CD4-positive, alpha-beta T cell treated with Interleukin-4 for 4 hours (primary cell): ENCODE results near the gene B3GNT9.

Experiments
- DNase-seq: peaks from one replicate; pipeline ENCODE4 v3.0.0-alpha.2; 2020

Gene B3GNT9

DNA sequence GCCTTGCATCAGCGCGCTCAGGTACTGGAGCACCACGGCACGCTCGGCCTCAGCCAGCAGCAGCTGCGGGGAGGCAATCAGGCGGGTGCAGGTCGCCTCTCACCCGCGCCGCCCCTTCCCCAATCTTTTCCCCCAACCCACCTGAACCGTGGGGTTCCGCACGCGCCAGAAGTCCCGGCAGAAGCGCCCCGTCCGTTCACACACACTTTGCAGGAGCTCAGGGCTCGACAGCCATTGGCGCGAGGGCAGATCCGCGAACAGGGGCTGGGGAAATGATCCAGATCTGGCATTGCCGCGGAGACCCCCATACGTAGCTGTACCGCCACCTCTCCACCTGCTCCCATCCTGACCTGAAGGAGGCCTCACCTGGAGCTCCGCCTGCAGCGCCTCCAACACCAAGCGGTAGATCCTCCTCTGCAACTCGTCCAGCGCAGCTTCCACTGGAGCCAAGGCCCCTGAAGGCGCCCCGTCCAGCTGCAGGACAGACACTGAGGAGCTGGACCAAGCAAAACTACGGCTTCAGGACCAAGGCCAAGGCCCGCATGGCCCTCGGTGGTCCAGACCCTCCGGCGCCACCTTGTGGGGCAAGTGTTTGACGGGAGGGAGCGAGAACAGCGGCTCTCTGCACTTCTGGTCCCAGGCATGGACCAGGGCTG is 34.3 kb upstream of the B3GNT9 start:
- DNase-seq, result peak; percentile 72

DNA sequence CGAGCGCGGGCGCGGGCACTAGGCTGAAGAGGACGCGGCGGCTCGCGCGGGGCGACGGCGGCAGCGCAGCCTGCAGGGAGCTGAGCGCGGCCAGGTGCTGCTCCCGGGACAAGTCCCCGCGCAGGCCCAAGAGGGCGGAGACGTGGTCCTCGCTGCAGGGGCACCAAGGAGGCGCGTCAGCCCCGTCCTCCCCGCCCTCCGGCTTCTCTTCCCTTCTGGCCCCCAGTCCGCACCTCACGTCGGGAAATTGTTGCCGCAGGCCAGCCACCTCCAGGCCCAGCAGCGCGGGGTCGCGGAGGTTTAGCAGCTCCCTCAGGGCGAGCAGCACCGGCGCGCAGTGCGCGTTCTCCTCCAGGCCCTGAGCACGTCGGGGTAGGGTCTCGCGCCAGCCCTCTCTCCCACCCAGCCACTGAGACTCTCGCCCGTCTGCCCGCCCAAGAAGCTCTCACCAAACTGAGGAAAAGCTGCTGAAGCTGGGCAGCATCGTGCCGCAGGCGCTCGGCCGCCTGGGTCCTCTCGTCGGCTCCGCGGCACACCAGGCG is 33.7 kb upstream of the B3GNT9 start:
- DNase-seq, result no peak

DNA sequence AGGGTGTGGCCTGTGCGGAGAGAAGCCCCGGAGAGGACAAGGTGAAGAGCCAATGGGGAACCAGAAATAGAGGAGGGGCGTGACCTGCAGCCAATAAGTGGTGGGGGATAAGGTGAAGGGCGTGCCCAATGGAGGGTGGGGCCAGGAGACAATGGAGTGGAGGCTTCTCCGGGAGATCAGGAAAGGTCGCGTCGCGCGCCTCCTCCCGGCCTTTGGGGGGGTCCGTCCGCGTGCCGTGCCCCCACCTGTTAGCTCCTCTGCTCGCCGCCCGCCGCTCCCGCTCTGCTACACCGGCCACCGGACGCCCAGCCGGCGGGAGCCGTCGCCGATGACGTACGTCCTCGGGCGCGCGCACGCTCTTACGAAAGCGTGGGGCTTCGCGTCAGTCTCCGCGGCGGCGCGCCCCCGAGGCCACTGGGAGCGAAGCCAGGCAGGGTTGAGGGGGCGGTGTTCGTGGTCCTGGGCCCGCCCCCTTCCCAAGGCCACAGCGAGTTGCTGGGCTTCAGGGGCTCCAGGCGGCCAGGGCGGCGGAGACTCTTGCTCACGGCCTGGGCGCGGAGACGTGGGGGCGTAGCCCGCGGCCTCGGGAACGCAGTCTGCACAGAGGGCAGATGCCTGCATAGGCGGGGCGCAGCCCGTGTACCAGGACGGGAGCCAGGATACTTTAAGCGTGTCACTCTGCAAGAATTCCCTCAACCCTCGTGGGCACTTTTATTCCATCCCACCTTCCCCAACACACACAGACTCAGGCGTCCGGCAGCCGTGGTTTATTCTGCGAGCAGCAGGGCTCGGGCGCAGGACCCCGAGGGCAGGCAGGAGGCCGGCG is 33.0 kb upstream of the B3GNT9 start, which contains the start of gene MATCAP1:
TSS of gene MATCAP1 (minus strand) at position 337 of the 826 bp plus-strand sequence. CDS start 3,353 bp downstream, outside the sequence.
- DNase-seq, result peak; percentile 97

DNA sequence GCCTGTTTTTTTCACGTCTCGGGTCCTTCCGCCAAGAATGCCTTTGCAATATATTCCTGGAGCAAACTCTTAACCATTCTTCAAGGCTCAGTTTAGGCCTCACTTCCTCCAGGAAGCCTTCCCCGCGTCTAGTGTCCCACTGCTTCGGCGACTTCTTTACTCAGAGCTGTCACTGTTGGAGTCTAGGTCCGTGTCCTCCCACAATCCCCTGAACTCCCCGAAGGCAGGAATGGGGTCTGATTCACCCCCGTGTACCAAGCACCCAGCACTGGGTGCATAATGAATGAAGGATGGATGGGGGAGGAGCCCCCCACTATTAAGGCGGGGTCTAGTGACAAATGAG is 32.5 kb upstream of the B3GNT9 start:
- no peak for DNase-seq

DNA sequence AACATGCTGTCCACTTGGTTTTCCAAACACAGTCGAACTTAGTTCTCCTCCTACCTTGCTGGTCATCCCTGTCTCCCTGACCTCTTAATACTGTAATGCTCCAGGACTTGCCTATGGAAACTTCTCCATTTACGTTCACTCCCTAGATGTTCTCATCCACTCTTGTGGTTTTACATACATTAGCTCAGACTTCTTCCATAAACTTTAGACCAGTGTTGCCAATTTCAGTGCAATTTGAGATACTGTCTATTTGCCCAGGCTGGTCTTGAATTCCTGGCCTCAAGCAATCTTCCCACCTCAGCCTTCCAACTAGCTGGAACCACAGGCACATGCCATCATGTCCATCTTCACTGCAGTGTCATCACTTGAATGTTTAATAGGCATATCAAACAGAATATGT is 31.5 kb upstream of the B3GNT9 start:
- no peak for DNase-seq

DNA sequence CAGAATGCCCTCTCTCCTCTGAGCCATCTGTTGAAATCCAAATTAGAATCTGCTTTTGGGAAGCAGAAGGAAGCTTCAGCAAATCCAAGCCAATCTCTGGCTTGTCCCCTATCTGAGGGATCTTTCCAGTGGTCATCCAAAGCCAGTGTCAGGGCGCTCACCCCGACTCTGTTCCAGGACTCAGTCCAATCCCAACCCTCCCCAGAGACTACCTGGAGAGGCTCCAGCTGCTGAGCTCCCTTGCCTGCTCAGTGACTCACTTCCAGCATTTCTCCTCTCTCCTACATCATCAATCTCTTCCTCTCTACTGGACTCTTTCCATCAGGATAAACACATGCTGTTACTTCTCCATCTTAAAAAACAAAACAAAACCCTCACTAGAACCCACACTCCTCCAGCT is 30.5 kb upstream of the B3GNT9 start:
- DNase-seq, result no peak

DNA sequence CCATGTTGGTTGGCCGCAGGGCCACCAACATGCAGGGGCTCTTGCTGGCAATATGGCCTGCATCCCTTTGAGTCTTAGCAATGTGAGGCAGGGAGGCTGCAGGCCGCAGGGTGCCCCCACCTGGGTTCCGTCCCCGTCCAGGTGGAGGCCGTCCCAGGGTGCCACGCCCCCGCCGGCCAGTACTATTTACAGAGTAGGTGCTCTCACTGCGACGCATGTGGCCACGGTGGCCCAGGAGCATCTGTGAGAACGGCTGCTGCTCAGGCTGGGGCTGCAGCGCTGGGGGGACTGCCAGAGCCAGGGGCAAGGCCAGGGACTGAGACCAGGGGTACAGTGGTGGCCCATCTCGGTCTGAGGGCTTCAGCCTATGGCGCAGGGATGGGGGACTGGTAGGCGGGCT is 29.4 kb upstream of the B3GNT9 start:
- DNase-seq, result no peak

DNA sequence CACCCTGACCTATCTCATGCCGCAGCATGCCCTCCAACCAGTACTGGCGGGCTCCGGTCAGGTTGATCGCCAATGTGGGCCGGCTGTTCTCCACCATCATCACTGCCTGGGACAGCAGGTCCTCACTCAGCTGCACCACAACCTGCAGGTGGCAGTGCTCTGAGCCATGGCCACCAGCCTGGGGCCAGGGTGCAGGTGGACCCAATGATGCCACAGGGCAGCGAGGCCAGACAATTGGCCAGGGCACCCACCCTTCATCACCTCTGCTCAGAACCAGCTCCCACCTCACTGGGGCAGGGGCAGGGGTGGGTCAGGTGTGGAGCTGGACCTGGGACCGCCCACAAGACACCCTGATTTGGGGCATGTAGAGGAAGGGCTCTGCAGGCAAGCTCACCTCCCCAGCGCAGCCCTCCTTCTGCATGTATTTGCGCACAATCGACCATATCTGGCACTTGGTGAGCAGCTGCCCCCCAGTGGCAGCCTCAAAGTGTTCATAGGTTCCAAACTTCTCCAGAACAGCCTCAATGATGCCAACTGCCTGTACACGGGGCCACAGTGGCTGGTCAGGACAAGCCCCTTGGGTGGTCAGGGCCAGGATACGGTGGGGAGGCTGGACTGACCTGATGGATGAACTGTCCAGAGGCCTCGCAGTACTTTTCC is 28.8 kb upstream of the B3GNT9 start:
- no peak for DNase-seq

DNA sequence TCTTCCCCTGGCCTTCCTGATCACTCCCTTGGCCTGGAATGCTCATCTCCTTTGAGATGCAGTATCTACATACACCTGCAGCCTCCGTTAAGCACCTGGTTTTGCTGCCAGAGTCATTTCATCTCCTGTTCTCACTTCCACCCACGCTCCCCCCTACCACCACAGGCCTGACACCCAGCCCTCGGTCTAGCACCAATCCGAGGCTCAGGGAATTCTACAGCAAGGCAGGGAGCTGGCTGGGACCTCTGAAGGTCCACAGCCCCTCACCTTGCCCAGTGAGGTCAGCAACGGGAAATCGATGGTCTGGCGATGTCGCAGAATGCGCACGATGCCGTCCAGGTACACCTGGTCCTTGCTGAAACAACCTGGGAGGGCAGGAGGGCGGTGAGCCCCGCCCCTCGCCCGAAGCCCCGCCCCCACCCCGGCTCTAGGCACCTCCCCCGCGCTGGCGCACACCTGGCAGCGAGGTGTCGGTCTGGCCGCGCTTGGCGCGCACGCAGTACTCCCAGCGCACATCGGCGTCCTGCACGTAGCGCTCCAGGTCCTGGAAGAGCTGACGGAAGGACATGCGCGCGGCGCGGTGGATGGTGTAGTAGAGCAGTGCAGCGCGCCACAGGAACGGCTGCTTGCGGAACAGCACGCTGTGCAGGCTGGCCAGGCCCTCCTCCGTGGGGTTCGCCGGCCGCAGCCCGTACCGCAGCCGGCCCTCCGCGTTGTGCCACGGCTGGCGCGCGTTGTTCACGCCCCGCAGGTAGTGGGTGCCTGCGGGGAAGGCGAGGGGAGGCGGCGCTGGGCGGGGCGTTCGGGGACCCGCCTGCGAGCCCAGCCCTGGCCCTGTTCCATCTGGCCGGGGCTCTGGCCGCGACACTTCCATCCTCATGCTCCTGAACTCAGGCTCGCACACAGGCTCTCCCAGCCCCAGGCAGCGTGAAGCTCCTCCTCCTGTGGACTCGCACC is 27.2 kb upstream of the B3GNT9 start:
- DNase-seq, result peak; percentile 66

DNA sequence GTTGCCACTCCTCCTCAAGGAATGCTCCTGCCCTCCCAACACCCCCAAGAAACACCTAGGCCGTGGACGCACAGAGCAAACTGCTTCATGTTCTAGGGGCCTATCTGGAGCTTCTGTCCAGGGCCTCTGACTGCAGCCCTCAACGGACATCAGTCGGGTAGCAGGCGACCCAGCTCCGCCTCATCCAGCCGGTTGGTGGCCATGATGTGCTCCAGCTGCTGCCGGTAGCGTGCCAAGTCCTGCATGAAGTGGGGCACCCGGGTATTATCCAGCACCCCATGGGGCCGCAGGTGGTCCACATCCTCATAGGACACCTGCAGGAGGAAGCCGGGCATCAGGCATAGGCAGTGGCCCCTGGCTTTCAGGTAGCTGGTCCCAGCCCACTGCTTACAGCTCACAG is 25.9 kb upstream of the B3GNT9 start:
- DNase-seq, result no peak

DNA sequence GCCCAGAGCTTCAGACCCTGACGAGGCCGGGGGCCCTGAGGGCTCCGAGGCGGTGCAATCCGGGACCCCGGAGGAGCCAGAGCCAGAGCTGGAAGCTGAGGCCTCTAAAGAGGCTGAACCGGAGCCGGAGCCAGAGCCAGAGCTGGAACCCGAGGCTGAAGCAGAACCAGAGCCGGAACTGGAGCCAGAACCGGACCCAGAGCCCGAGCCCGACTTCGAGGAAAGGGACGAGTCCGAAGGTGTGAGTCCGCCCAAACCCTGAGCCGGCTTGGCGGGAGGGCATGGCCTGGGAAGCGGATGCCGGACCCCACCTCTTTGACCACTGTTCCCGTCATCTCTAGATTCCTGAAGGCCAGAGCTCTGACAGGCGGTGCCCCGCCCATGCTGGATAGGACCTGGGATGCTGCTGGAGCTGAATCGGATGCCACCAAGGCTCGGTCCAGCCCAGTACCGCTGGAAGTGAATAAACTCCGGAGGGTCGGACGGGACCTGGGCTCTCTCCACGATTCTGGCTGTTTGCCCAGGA is 24.0 kb upstream of the B3GNT9 start:
- DNase-seq, result no peak

DNA sequence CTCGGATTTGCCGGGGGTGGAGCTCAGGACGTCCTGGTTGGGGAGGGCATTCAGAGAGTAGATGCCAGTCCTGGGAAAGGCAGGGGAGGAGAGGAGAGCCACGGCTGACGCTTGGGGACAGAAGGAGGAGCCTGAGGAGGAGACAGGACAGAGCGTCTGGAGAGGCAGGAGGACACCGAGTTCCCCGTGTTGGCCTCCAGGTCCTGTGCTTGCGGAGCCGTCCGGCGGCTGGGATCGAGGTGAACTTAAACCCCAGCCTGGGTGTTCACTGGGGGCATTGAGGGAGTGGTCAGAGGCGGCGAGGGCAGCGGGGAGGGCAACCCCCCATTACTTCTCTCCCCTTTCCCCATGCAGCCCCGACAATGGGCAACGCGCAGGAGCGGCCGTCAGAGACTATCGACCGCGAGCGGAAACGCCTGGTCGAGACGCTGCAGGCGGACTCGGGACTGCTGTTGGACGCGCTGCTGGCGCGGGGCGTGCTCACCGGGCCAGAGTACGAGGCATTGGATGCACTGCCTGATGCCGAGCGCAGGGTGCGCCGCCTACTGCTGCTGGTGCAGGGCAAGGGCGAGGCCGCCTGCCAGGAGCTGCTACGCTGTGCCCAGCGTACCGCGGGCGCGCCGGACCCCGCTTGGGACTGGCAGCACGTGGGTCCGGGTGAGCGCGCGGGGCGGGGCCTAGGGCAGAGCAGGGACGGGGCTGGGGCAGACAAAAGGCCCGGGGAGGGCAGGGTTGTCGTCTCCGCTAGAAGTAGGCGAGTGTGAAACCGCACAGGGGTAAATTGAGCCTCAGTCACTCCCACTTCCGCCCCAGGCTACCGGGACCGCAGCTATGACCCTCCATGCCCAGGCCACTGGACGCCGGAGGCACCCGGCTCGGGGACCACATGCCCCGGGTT is 23.3 kb upstream of the B3GNT9 start:
- peak; percentile 67 for DNase-seq

DNA sequence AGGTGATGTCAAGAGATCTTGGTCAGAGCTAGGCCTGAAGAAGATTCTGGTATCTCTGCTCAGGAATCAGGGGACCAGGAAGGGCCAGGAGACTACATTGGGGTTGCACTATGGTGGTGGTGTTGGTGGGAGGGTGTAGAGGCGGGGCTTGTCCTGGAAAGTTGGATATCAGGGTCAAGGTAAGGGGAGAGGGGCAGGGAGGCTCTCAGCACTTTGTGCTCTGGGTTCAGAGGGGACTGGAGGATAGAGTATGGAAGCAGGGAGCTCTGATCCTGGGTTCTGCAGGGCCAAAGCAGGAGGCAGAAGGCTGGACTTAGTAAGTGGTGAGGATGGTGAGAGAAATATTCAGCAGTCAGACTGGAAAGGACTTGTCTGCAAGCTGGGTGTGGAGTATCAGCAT is 22.5 kb upstream of the B3GNT9 start:
- no peak for DNase-seq

DNA sequence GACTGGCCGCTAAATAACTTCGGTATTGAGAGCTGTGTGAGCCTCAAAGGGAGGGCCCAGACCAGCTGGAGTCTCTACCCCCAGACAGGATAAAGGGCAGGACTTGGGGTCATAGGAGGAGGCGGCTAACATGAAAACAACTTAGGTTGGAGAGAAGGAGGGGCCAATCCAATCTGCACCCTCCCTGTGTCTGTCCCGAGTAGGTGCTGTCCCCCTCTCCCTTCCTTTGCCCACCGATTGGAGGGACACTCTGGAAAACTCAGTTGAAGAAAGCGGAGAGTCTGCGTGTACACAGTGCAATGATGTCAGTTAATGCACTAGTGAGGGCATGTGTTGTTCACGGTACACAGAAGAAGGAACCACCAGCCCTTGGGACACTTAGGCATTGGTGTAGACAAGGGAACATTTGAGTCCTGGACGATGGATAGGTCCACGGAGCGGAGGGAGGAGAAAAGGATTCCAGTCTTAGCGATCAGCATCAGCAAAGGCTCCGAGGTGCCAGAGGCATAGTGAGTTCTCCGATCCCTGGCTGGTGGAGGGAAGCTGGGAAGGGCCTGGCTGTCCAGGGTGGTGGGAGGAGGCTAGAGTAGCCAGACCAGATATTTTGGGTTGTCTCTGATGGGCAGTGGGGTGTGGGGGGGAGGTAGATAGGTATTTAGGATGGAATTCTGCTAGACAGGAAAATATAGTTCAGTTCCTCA is 20.3 kb upstream of the B3GNT9 start:
- DNase-seq, result no peak

DNA sequence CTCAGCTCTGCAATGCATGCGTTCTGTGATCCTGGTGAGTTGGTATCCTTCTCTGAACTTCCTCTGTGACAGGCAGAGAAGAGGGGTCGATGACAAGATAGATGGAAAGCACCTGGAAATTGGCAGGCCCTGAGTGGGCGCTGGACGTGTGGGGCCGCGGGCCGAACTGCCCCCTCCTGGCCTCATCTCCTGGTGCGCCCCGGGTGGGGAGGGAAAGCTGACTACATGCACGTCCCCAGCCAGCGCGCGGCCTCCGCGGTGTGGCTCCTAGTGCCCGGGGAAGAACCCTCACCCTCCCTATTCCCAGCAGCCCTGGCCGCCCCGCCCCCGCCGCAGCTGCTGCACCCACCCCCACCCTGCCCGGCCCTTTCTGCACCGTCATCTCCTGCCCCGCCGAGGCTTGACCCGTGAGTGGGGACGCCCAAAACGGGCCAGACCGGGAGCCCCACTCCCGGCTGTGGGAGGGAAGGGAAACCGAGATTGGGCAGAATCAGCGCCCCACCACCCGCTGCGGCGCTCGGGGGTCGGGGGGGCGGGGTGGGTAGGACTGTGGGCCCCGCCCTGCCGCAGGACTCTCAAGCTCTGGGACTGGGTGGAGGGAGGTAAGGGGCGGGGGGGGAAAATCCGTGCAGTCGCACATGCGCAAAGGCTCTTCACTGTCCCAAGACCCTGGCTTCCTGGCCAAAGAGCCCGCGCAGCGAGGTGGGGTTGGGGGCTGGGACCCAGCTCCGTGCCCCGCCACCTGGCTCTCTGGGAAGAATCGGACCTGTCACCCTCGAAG is 19.6 kb upstream of the B3GNT9 start, which contains the start of gene NOL3:
TSS of gene NOL3 (plus strand) at position 371 of the 781 bp plus-strand sequence.
- DNase-seq, result no peak

DNA sequence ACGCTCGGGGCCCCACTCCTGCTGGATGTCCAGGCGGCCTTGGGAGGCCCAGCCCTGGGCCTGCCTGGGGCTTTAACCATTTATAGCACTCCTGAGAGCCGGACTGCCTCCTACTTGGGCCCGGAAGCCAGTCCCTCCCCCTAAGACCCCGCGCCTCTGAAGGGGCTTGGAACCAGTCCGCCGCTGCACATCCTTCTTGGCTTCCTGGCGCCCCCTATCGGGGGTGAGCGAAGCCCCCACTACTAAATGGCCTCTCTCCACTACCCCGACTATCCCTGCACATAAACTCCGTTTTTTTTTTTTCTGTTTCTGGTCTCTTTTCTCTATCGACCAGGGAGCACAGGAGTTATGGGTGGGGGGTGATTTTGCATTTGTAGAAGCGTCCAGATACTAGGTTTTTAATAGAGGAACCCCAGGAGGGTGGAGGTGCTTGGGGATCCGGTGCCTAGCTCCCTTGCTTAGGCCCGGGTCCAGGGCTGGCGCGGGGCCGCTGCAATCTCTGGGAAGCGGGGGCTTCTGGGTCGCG is 18.9 kb upstream of the B3GNT9 start:
- DNase-seq, result no peak

DNA sequence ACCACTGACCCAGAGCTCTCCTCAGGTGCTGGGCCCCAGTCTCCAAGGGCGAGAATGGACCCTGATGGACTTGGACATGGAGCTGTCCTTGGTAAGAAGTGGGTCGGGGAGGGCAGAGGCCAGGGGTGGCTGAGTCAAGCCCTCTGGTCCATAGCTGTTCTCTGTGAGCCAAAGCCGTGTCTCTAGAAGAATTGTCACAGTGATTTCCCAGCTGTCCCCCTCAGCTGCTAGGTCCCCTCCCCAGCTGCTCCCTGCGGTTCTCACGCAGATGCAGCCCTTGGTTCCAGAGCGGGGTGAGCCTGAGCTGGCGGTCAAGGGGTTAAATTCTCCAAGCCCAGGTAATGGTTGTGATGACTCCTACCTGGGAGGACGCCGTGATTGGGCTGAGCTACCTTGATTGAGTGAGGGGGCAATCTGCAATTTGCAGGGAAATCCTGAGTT is 18.2 kb upstream of the B3GNT9 start:
- no peak for DNase-seq

DNA sequence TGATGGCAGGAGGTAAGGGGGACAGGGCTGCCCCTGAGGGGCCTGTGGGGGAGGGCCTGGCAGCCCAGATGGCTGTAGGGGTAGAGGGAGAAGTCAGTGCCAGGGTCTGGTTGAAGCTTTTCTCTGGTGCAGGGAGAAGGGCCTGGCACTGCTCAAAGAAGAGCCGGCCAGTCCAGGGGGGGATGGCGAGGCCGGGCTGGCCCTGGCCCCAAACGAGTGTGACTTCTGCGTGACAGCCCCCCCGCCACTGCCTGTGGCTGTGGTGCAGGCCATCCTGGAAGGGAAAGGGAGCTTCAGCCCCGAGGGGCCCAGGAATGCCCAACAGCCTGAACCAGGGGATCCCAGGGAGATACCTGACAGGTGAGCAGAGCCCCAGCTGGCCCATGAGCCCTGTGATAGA is 16.8 kb upstream of the B3GNT9 start:
- DNase-seq, result no peak

DNA sequence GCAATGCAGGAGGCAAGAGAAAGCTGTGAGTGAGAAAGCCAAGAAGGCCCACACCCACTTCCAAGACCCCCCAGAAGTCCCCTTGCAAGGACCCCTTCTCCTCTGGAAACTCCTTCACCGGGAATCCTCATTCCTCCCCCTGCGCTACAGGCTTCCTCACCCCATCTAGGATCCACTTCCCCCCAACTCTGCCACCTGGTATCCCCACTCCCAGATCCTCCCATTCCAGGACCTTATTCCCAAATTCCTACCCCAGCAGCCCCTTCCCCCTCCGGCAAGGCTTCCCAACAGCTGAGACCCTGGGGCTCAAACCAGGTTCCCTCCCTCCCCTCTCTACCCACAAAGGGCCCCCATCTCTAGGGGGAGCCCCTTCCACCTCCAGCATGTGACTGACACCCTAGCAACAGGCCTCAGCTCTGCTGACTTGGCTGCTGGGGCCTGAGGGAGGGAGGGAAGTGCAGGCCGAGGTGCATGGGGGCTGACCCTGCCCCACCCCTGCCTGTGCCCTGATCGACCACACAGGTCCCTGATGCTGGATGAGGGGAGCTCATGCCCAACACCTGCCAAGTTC is 15.9 kb upstream of the B3GNT9 start:
- no peak for DNase-seq
